HCT116 (cell line): ENCODE data around the gene TAS1R2. TPM values are rescaled to one million over a fixed set of nuclear protein-coding genes. Genes with fewer than 3 reads are reported as not detected.

Experiments
- ATAC-seq: fragments of 200-7000 bp; cut with Tn5 transposase; 2 replicates; pipeline ENCODE4 v1.9.1; 2020; ENCODE audit warnings: mild to moderate bottlenecking, moderate library complexity
- BruUV-seq: library from RNA; stranded (reverse); fragments of 400-500 nt; replicated peaks from 2 replicates; lab custom pipeline; 2021; lab: Mats Ljungman, UMichigan
- CTCF ChIA-PET: fragments of 300-600 bp; sonication (Branson Sonifier 250); formaldehyde crosslinking; loops from one replicate; lab custom pipeline; 2021; ENCODE audit warnings: antibody characterized with exemption; lab: Charles Lee
- POLR2A ChIA-PET: fragments of 300-600, 350-600 bp; sonication (Branson Sonifier 250); formaldehyde crosslinking; loops from one replicate; lab custom pipeline; 2021; ENCODE audit warnings: antibody characterized with exemption; lab: Charles Lee
- RAD21 ChIA-PET, 2 experiments: fragments of 300-600 bp; sonication (Branson Sonifier 250); formaldehyde crosslinking; loops; one replicate each; lab custom pipeline; 2023; ENCODE audit warnings: low total read pairs in 2 of 2; ENCODE audit not compliant: uncharacterized antibody in 2 of 2, unreplicated experiment in 2 of 2, low non-redundant PET in 1 of 2; lab: Charles Lee
- DNase-seq: peaks from one replicate; pipeline ENCODE4 v3.0.0-alpha.2; 2010; ENCODE audit warnings: low read depth, low spot score
- H2AFZ ChIP-seq: fragments of 200-600 bp; shearing (Covaris generic), sonication (generic); 2 replicates; pipeline ENCODE4 v1.6.1; 2017; ENCODE audit warnings: low read depth, mixed run types, mixed read lengths, antibody characterized with exemption, low read length; ENCODE audit not compliant: poor library complexity, severe bottlenecking
- H3K27ac ChIP-seq: 2 replicates; pipeline ENCODE4 v1.5.1; 2012; ENCODE audit warnings: low read depth, low read length
- H3K27me3 ChIP-seq: fragments of 200-600 bp; sonication (generic); 2 replicates; pipeline ENCODE4 v1.6.1; 2016; ENCODE audit warnings: mixed run types, low read length, mixed read lengths; ENCODE audit not compliant: insufficient read depth
- H3K36me3 ChIP-seq, 2 experiments: fragments of 200-500 bp in 1 of 2; fragments of 200-600 bp in 1 of 2; sonication (Bioruptor generic) in 1 of 2; sonication (generic) in 1 of 2; 2 replicates each; pipeline versions ENCODE4 v1.5.1 to v1.6.1; 2014 to 2016; ENCODE audit warnings: low read length in 2 of 2, inconsistent platforms in 1 of 2, mixed read lengths in 1 of 2, mixed run types in 1 of 2; ENCODE audit not compliant: insufficient read depth in 2 of 2, control insufficient read depth in 1 of 2
- H3K4me1 ChIP-seq, 2 experiments: fragments of 200-600 bp in 1 of 2; sonication (generic) in 1 of 2; 2 replicates each; pipeline versions ENCODE4 v1.5.1 to v1.6.1; 2012 to 2017; ENCODE audit warnings: low read length in 2 of 2, inconsistent platforms in 1 of 2, mild to moderate bottlenecking in 1 of 2, mixed read lengths in 1 of 2, mixed run types in 1 of 2, moderate library complexity in 1 of 2; ENCODE audit not compliant: insufficient read depth in 2 of 2, control insufficient read depth in 1 of 2
- H3K4me2 ChIP-seq: fragments of 200-600 bp; sonication (generic); 2 replicates; pipeline ENCODE4 v1.6.1; 2017; ENCODE audit warnings: mixed run types, low read length, mixed read lengths
- H3K4me3 ChIP-seq, 2 experiments: fragments of 200-600 bp in 1 of 2; sonication (generic) in 1 of 2; replicated peaks in 1 of 2; 2 replicates each; pipeline ENCODE4 v1.5.1; 2011 to 2016; ENCODE audit warnings: low read length in 2 of 2, control low read depth in 1 of 2, low read depth in 1 of 2, mild to moderate bottlenecking in 1 of 2, mixed read lengths in 1 of 2, mixed run types in 1 of 2
- H3K79me2 ChIP-seq: fragments of 200-600 bp; sonication (generic); 2 replicates; pipeline ENCODE4 v1.6.1; 2017; ENCODE audit warnings: mild to moderate bottlenecking, mixed run types, low read length, moderate library complexity, mixed read lengths; ENCODE audit not compliant: insufficient read depth
- H3K9ac ChIP-seq: fragments of 200-600 bp; sonication (generic); 2 replicates; pipeline ENCODE4 v1.6.1; 2016; ENCODE audit warnings: low read length, mixed read lengths
- H3K9me2 ChIP-seq: fragments of 200-600 bp; sonication (generic), shearing (Covaris generic); 2 replicates; pipeline ENCODE4 v1.6.1; 2017; ENCODE audit warnings: mixed run types, mild to moderate bottlenecking, moderate library complexity; ENCODE audit not compliant: insufficient read depth
- H3K9me3 ChIP-seq, 2 experiments: fragments of 200-500 bp in 1 of 2; fragments of 200-600 bp in 1 of 2; sonication (Bioruptor generic) in 1 of 2; sonication (generic) in 1 of 2; 2 replicates each; pipeline ENCODE4 v1.6.1; 2014 to 2017; ENCODE audit warnings: low read length in 2 of 2, mixed read lengths in 2 of 2, inconsistent platforms in 1 of 2, low read depth in 1 of 2, mild to moderate bottlenecking in 1 of 2, mixed run types in 1 of 2, moderate library complexity in 1 of 2; ENCODE audit not compliant: control insufficient read depth in 1 of 2, insufficient read depth in 1 of 2
- H4K20me1 ChIP-seq: fragments of 200-600 bp; sonication (generic), shearing (Covaris generic); 2 replicates; pipeline ENCODE4 v1.6.1; 2017; ENCODE audit warnings: mixed run types, mild to moderate bottlenecking, moderate library complexity; ENCODE audit not compliant: insufficient read depth
- ATF3 ChIP-seq: IDR thresholded peaks from 2 replicates; pipeline ENCODE4 v1.6.1; 2012
- EGR1 ChIP-seq: IDR thresholded peaks from 2 replicates; pipeline ENCODE4 v1.6.1; 2012; ENCODE audit warnings: low read depth
- ELF1 ChIP-seq: IDR thresholded peaks from 2 replicates; pipeline ENCODE4 v1.6.1; 2012; ENCODE audit warnings: low read depth, borderline replicate concordance
- EZH2phosphoT487 ChIP-seq: fragments of 200-600 bp; IDR thresholded peaks from 2 replicates; pipeline ENCODE4 v1.6.1; 2018; ENCODE audit warnings: antibody characterized with exemption, borderline replicate concordance
- JUND ChIP-seq: IDR thresholded peaks from 2 replicates; pipeline ENCODE4 v1.6.1; 2012
- MAX ChIP-seq: IDR thresholded peaks from 2 replicates; pipeline ENCODE4 v1.6.1; 2012
- POLR2A ChIP-seq: IDR thresholded peaks from 2 replicates; pipeline ENCODE4 v1.7.0; 2011; ENCODE audit warnings: borderline replicate concordance; ENCODE audit not compliant: insufficient read depth, insufficient read length; ENCODE audit errors: extremely low read depth
- RAD21 ChIP-seq: IDR thresholded peaks from 2 replicates; pipeline ENCODE4 v1.6.1; 2012; ENCODE audit warnings: low read depth, mild to moderate bottlenecking
- SIN3A ChIP-seq: IDR thresholded peaks from 2 replicates; pipeline ENCODE4 v1.6.1; 2012; ENCODE audit warnings: low read depth
- SP1 ChIP-seq: IDR thresholded peaks from 2 replicates; pipeline ENCODE4 v1.6.1; 2012; ENCODE audit warnings: low read depth
- TCF7L2 ChIP-seq: IDR thresholded peaks from 2 replicates; pipeline ENCODE4 v1.7.0; 2011; ENCODE audit warnings: borderline replicate concordance, inconsistent platforms; ENCODE audit not compliant: insufficient read depth, insufficient read length; ENCODE audit errors: extremely low read depth
- ZFX ChIP-seq: fragments of 450-650 bp; IDR thresholded peaks from 2 replicates; pipeline ENCODE4 v1.6.1; 2017
- ZNF274 ChIP-seq: fragments of 200-500 bp; sonication (Bioruptor generic); IDR thresholded peaks from 2 replicates; pipeline ENCODE4 v1.6.1; 2014; ENCODE audit warnings: mild to moderate bottlenecking, low read depth, low read length, inconsistent platforms
- intact Hi-C: fragments of 100-400 bp; cut with micrococcal nuclease; formaldehyde crosslinking; loops from 2 replicates; pipeline ENCODE4 v1.10.0; 2022
- total RNA-seq: library from RNA; stranded (reverse); gene quantifications from one replicate; pipeline ENCODE4 v1.2.1, GENCODE V29; 2021; ENCODE audit not compliant: unreplicated experiment
- TF ChIP-seq, protein P1 (sequence below), 3 experiments: fragments of 200-600 bp in 1 of 3; sonication (generic) in 1 of 3; IDR thresholded peaks in 2 of 3; conservative IDR thresholded peaks in 1 of 3; 2 replicates each; pipeline ENCODE4 v1.5.1; 2012 to 2017; ENCODE audit warnings: low read depth in 2 of 3, low read length in 2 of 3, antibody characterized with exemption in 1 of 3, borderline replicate concordance in 1 of 3, control low read depth in 1 of 3, mild to moderate bottlenecking in 1 of 3, mixed read lengths in 1 of 3, mixed run types in 1 of 3, moderate library complexity in 1 of 3; ENCODE audit not compliant: insufficient read depth in 1 of 3

Gene TAS1R2
- total RNA-seq, 1 experiment from 2014 or later, result not detected

DNA sequence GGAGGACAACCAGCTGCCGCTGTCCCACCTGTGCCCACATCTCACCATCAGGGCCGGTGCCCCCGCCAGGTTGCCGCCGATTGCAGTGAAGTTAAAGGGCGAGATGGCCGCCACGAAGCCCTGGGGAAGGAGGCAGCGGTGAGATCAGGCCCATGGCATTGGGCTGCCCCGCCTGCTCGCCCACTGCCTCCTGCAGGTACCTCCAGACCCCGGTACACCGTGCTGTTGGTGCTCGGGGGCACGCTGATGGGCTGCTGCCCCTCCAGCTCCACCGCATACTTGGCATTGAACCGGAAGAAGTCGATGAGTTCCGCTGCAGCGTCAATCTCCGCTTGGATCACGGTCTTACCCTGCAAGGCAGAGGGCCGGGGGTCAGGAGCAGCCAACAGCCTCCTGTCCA, 23.6 kb upstream of the TAS1R2 start:
- TF ChIP-seq ZNF274 (no peak), ZFX (no peak), EGR1 (no peak), TCF7L2 (no peak), ATF3 (no peak), ELF1 (no peak), EZH2phosphoT487 (no peak), SP1 (no peak), SIN3A (no peak), POLR2A (no peak), JUND (no peak), RAD21 (no peak), MAX (no peak)
- TF ChIP-seq, protein P1, sequence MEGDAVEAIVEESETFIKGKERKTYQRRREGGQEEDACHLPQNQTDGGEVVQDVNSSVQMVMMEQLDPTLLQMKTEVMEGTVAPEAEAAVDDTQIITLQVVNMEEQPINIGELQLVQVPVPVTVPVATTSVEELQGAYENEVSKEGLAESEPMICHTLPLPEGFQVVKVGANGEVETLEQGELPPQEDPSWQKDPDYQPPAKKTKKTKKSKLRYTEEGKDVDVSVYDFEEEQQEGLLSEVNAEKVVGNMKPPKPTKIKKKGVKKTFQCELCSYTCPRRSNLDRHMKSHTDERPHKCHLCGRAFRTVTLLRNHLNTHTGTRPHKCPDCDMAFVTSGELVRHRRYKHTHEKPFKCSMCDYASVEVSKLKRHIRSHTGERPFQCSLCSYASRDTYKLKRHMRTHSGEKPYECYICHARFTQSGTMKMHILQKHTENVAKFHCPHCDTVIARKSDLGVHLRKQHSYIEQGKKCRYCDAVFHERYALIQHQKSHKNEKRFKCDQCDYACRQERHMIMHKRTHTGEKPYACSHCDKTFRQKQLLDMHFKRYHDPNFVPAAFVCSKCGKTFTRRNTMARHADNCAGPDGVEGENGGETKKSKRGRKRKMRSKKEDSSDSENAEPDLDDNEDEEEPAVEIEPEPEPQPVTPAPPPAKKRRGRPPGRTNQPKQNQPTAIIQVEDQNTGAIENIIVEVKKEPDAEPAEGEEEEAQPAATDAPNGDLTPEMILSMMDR (IDR thresholded peaks at IDR 0.05 in 2 of 3, conservative IDR thresholded peaks at IDR 0.05 in 1 of 3; ENCODE audit: borderline replicate concordance in 1 of 3, insufficient read depth in 1 of 3, low read depth in 2 of 3, low read length in 2 of 3), result no peak
- no TSS peak for BruUV-seq
- H3K27ac ChIP-seq, result no peak overlapping the region
- ChIA-PET POLR2A (no interaction called here), CTCF (interaction anchor here (1.5 kb wide), 1 partner anchor 213 kb away, joined by 6 read pairs; no protein-coding TSS in a partner anchor), RAD21 (no interaction called here)
- no peak overlapping the region for H2AFZ ChIP-seq
- intact Hi-C loops, result loop anchor here (5.0 kb wide), 1 partner anchor 359 kb away; no protein-coding TSS in a partner anchor
- no peak overlapping the region for H3K9ac ChIP-seq
- no peaks in the 10 kb centered on the region for H4K20me1 ChIP-seq
- no peaks in the 10 kb centered on the region for H3K79me2 ChIP-seq
- no peaks in the 10 kb centered on the region for H3K9me3 ChIP-seq
- H3K4me2 ChIP-seq, result no peak overlapping the region
- H3K36me3 ChIP-seq, result no peaks in the 10 kb centered on the region
- peaks cover 0 to 5% of the 10 kb centered on the region in 2 experiments; a peak in 1 of 4 replicates for H3K4me1 ChIP-seq
- H3K9me2 ChIP-seq, result no peaks in the 10 kb centered on the region
- no peaks in the 10 kb centered on the region for H3K27me3 ChIP-seq
- ATAC-seq, result no peak
- no peak for DNase-seq
- H3K4me3 ChIP-seq, result no peak overlapping the region
